Ishikawa (cell line): ENCODE results near the gene EEF1E1.

ENCODE experiments used
- CREB1 ChIP-seq: IDR thresholded peaks from 2 replicates; pipeline ENCODE4 v1.6.1; 2012; ENCODE audit warnings: low read depth
- EGR1 ChIP-seq: IDR thresholded peaks from 2 replicates; pipeline ENCODE4 v1.6.1; 2012
- EP300 ChIP-seq: IDR thresholded peaks from 2 replicates; pipeline ENCODE4 v1.6.1; 2012; ENCODE audit warnings: borderline replicate concordance
- FOXM1 ChIP-seq: IDR thresholded peaks from 2 replicates; pipeline ENCODE4 v1.6.1; 2012; ENCODE audit warnings: low read depth, borderline replicate concordance
- NFIC ChIP-seq: IDR thresholded peaks from 2 replicates; pipeline ENCODE4 v1.6.1; 2012
- RAD21 ChIP-seq: IDR thresholded peaks from 2 replicates; pipeline ENCODE4 v1.6.1; 2012; ENCODE audit warnings: low read depth
- TAF1 ChIP-seq: IDR thresholded peaks from 2 replicates; pipeline ENCODE4 v1.6.1; 2012; ENCODE audit warnings: low read depth, mild to moderate bottlenecking
- TCF12 ChIP-seq: IDR thresholded peaks from 2 replicates; pipeline ENCODE4 v1.6.1; 2012; ENCODE audit warnings: low read depth
- ZBTB7A ChIP-seq: IDR thresholded peaks from 2 replicates; pipeline ENCODE4 v1.6.1; 2012; ENCODE audit warnings: low read depth
- TF ChIP-seq, protein P1 (sequence below): IDR thresholded peaks from 2 replicates; pipeline ENCODE4 v1.6.1; 2012; ENCODE audit warnings: low read depth, mild to moderate bottlenecking
- TF ChIP-seq, protein P2 (sequence below): IDR thresholded peaks from 2 replicates; pipeline ENCODE4 v1.6.1; 2012

- TF ChIP-seq TCF12: no peak
- TF ChIP-seq NFIC: no peak
- TF ChIP-seq TAF1: no peak
- TF ChIP-seq, protein P1, sequence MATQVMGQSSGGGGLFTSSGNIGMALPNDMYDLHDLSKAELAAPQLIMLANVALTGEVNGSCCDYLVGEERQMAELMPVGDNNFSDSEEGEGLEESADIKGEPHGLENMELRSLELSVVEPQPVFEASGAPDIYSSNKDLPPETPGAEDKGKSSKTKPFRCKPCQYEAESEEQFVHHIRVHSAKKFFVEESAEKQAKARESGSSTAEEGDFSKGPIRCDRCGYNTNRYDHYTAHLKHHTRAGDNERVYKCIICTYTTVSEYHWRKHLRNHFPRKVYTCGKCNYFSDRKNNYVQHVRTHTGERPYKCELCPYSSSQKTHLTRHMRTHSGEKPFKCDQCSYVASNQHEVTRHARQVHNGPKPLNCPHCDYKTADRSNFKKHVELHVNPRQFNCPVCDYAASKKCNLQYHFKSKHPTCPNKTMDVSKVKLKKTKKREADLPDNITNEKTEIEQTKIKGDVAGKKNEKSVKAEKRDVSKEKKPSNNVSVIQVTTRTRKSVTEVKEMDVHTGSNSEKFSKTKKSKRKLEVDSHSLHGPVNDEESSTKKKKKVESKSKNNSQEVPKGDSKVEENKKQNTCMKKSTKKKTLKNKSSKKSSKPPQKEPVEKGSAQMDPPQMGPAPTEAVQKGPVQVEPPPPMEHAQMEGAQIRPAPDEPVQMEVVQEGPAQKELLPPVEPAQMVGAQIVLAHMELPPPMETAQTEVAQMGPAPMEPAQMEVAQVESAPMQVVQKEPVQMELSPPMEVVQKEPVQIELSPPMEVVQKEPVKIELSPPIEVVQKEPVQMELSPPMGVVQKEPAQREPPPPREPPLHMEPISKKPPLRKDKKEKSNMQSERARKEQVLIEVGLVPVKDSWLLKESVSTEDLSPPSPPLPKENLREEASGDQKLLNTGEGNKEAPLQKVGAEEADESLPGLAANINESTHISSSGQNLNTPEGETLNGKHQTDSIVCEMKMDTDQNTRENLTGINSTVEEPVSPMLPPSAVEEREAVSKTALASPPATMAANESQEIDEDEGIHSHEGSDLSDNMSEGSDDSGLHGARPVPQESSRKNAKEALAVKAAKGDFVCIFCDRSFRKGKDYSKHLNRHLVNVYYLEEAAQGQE: no peak
- TF ChIP-seq RAD21: no peak
- TF ChIP-seq, protein P2, sequence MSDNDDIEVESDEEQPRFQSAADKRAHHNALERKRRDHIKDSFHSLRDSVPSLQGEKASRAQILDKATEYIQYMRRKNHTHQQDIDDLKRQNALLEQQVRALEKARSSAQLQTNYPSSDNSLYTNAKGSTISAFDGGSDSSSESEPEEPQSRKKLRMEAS: no peak
- TF ChIP-seq EP300: no peak
- no peak for TF ChIP-seq FOXM1
- no peak for TF ChIP-seq CREB1
- TF ChIP-seq ZBTB7A: no peak
- TF ChIP-seq EGR1: no peak
Observed at GRCh38 chr6:8130399-8130798, 28.1 kb upstream of the EEF1E1 start.
